H1 (cell line): ENCODE data around the gene PSPH. TPM values are rescaled to one million over a fixed set of nuclear protein-coding genes. Genes with fewer than 3 reads are reported as not detected.

Source experiments
- CTCF ChIA-PET: fragments of 300-600 bp; sonication (Branson Sonifier 250); formaldehyde crosslinking; loops from one replicate; lab custom pipeline; 2021; ENCODE audit not compliant: partially characterized antibody; lab: Charles Lee
- POLR2A ChIA-PET: fragments of 300-600 bp; sonication (Branson Sonifier 250); formaldehyde crosslinking; loops from one replicate; lab custom pipeline; 2021; ENCODE audit warnings: inconsistent platforms; ENCODE audit not compliant: partially characterized antibody; lab: Charles Lee
- DNase-seq, 2 experiments: peaks; one replicate each; pipeline versions ENCODE4 v3.0.0 to v3.0.0-alpha.2; 2010 to 2022; ENCODE audit warnings: low spot score in 2 of 2, low read depth in 1 of 2, mixed read lengths in 1 of 2
- FAIRE-seq: peaks from 2 replicates; lab custom pipeline; 2011; peaks lifted over from hg19 to GRCh38; lab: Jason Lieb, UNC
- H2AFZ ChIP-seq: 2 replicates; pipeline ENCODE4 v1.8.1; 2012; ENCODE audit warnings: low read length, inconsistent platforms
- H2AK5ac ChIP-seq: 2 replicates; pipeline ENCODE4 v1.6.1; 2013; ENCODE audit warnings: low read depth, low read length
- H2BK120ac ChIP-seq: replicated peaks from 2 replicates; pipeline ENCODE3; 2013; ENCODE audit warnings: low read depth, low read length, inconsistent platforms
- H2BK12ac ChIP-seq: 2 replicates; pipeline ENCODE4 v1.6.1; 2013; ENCODE audit warnings: low read depth, low read length
- H2BK15ac ChIP-seq: 2 replicates; pipeline ENCODE4 v1.6.1; 2013; ENCODE audit warnings: low read length
- H2BK20ac ChIP-seq: 2 replicates; pipeline ENCODE4 v1.6.1; 2013; ENCODE audit warnings: low read length
- H2BK5ac ChIP-seq: 2 replicates; pipeline ENCODE4 v1.6.1; 2013; ENCODE audit warnings: low read depth, low read length
- H3K14ac ChIP-seq: 2 replicates; pipeline ENCODE4 v1.6.1; 2013; ENCODE audit warnings: inconsistent platforms; ENCODE audit not compliant: insufficient read length
- H3K18ac ChIP-seq: 2 replicates; pipeline ENCODE4 v1.6.1; 2013; ENCODE audit warnings: low read length; ENCODE audit errors: extremely low read depth
- H3K23ac ChIP-seq: 2 replicates; pipeline ENCODE4 v1.6.1; 2013; ENCODE audit warnings: inconsistent platforms; ENCODE audit not compliant: insufficient read length
- H3K23me2 ChIP-seq: 2 replicates; pipeline ENCODE4 v1.6.1; 2013; ENCODE audit warnings: low read depth, low read length
- H3K27ac ChIP-seq: 2 replicates; pipeline ENCODE4 v1.6.1; 2011; ENCODE audit warnings: low read depth, low read length, inconsistent platforms
- H3K27me3 ChIP-seq, 4 experiments: replicated peaks in 1 of 4; 1 replicate in 1 of 4; 2 replicates in 3 of 4; pipeline versions ENCODE4 v1.6.1 to v1.8.1; 2011 to 2013; ENCODE audit warnings: low read length in 3 of 4, mild to moderate bottlenecking in 3 of 4, inconsistent platforms in 2 of 4, mixed read lengths in 2 of 4, moderate library complexity in 1 of 4; ENCODE audit not compliant: control insufficient read depth in 3 of 4, insufficient read depth in 3 of 4; ENCODE audit errors: extremely low read depth in 1 of 4
- H3K36me3 ChIP-seq, 4 experiments: 2 replicates each; pipeline versions ENCODE4 v1.6.1 to v1.8.1; 2011 to 2013; ENCODE audit warnings: mild to moderate bottlenecking in 4 of 4, low read length in 3 of 4, moderate library complexity in 2 of 4, control low read depth in 1 of 4, inconsistent platforms in 1 of 4; ENCODE audit not compliant: insufficient read depth in 4 of 4, control insufficient read depth in 2 of 4
- H3K4ac ChIP-seq: replicated peaks from 2 replicates; pipeline ENCODE3; 2013; ENCODE audit warnings: low read length, low read depth, mixed read lengths, inconsistent platforms; ENCODE audit not compliant: insufficient read length
- H3K4me1 ChIP-seq, 4 experiments: replicated peaks in 1 of 4; 1 replicate in 1 of 4; 2 replicates in 3 of 4; pipeline versions ENCODE4 v1.6.1 to v1.8.1; 2011 to 2013; ENCODE audit warnings: low read length in 3 of 4, inconsistent platforms in 2 of 4, mixed read lengths in 1 of 4; ENCODE audit not compliant: insufficient read depth in 4 of 4, control insufficient read depth in 3 of 4
- H3K4me2 ChIP-seq, 2 experiments: 2 replicates each; pipeline versions ENCODE4 v1.6.1 to v1.8.1; 2011 to 2013; ENCODE audit warnings: low read depth in 2 of 2, low read length in 2 of 2, control low read depth in 1 of 2, inconsistent platforms in 1 of 2, mild to moderate bottlenecking in 1 of 2; ENCODE audit not compliant: insufficient read depth in 1 of 2
- H3K4me3 ChIP-seq, 4 experiments: fragments of 200-600, 300-600 bp in 1 of 4; sonication (generic), shearing (Covaris generic), sonication (Bioruptor Twin) in 1 of 4; 2 replicates each; pipeline versions ENCODE4 v1.5.1 to v1.8.1; 2011 to 2016; ENCODE audit warnings: low read length in 4 of 4, low read depth in 3 of 4, control low read depth in 2 of 4, inconsistent platforms in 2 of 4, mild to moderate bottlenecking in 2 of 4, mixed read lengths in 1 of 4, moderate library complexity in 1 of 4; ENCODE audit not compliant: insufficient read depth in 2 of 4; ENCODE audit errors: extremely low read depth in 1 of 4
- H3K56ac ChIP-seq: replicated peaks from 2 replicates; pipeline ENCODE3; 2013; ENCODE audit warnings: low read depth, mild to moderate bottlenecking, mixed read lengths, low read length, inconsistent platforms; ENCODE audit not compliant: insufficient read length
- H3K79me1 ChIP-seq: 2 replicates; pipeline ENCODE4 v1.6.1; 2013; ENCODE audit warnings: low read depth, low read length, control low read depth
- H3K79me2 ChIP-seq, 2 experiments: 2 replicates each; pipeline versions ENCODE4 v1.6.1 to v1.8.1; 2012 to 2013; ENCODE audit warnings: low read length in 2 of 2, mild to moderate bottlenecking in 2 of 2, inconsistent platforms in 1 of 2; ENCODE audit not compliant: insufficient read depth in 2 of 2, control insufficient read depth in 1 of 2
- H3K9ac ChIP-seq, 4 experiments: replicated peaks in 1 of 4; 1 replicate in 1 of 4; 2 replicates in 3 of 4; pipeline versions ENCODE4 v1.6.1 to v1.8.1; 2011 to 2013; ENCODE audit warnings: low read depth in 3 of 4, low read length in 3 of 4, control low read depth in 2 of 4, mild to moderate bottlenecking in 2 of 4, moderate library complexity in 2 of 4, inconsistent platforms in 1 of 4; ENCODE audit errors: extremely low read depth in 1 of 4
- H3K9me3 ChIP-seq, 2 experiments: 2 replicates each; pipeline versions ENCODE4 v1.6.1 to v1.8.1; 2012 to 2013; ENCODE audit warnings: mild to moderate bottlenecking in 2 of 2, moderate library complexity in 2 of 2, control low read depth in 1 of 2, inconsistent platforms in 1 of 2, low read depth in 1 of 2, low read length in 1 of 2, mixed read lengths in 1 of 2; ENCODE audit not compliant: insufficient read depth in 2 of 2
- H4K20me1 ChIP-seq, 2 experiments: replicated peaks in 1 of 2; 2 replicates each; pipeline versions ENCODE3 to v1.8.1; 2011 to 2013; ENCODE audit warnings: inconsistent platforms in 2 of 2, low read length in 2 of 2, mild to moderate bottlenecking in 1 of 2; ENCODE audit not compliant: insufficient read depth in 2 of 2, control insufficient read depth in 1 of 2
- H4K5ac ChIP-seq: 2 replicates; pipeline ENCODE4 v1.6.1; 2013; ENCODE audit warnings: low read length, low read depth, mixed read lengths, inconsistent platforms; ENCODE audit not compliant: insufficient read length
- H4K8ac ChIP-seq: 2 replicates; pipeline ENCODE4 v1.8.0; 2013; ENCODE audit warnings: mild to moderate bottlenecking, moderate library complexity, low read length, inconsistent platforms; ENCODE audit not compliant: insufficient read depth; ENCODE audit errors: extremely low read depth
- H4K91ac ChIP-seq: replicated peaks from 2 replicates; pipeline ENCODE3; 2013; ENCODE audit warnings: low read length, mixed read lengths, inconsistent platforms; ENCODE audit not compliant: insufficient read length
- EGR1 ChIP-seq: IDR thresholded peaks from 2 replicates; pipeline ENCODE4 v1.6.1; 2011; ENCODE audit warnings: low read depth, low read length, borderline replicate concordance
- EP300 ChIP-seq, 2 experiments: IDR thresholded peaks; 1 replicate in 1 of 2; 2 replicates in 1 of 2; pipeline ENCODE4 v1.6.1; 2011 to 2012; ENCODE audit warnings: low read depth in 2 of 2, low read length in 2 of 2, mild to moderate bottlenecking in 2 of 2, borderline replicate concordance in 1 of 2, inconsistent platforms in 1 of 2, moderate library complexity in 1 of 2
- KDM1A ChIP-seq: fragments of 200-600, 300-600 bp; sonication (generic); IDR thresholded peaks from 2 replicates; pipeline ENCODE4 v1.7.1; 2016; ENCODE audit warnings: mild to moderate bottlenecking, low read length, borderline replicate concordance
- RBBP5 ChIP-seq: IDR thresholded peaks from 2 replicates; pipeline ENCODE4 v1.7.1; 2012; ENCODE audit warnings: low read depth, mild to moderate bottlenecking, inconsistent platforms, low read length, moderate library complexity, borderline replicate concordance
- TCF12 ChIP-seq: IDR thresholded peaks from 2 replicates; pipeline ENCODE4 v1.6.1; 2011; ENCODE audit warnings: low read depth, mild to moderate bottlenecking, low read length
- WGBS, 2 experiments: shearing (Covaris generic) in 1 of 2; methylation state at CpG; one replicate each; pipeline versions ENCODE4 v1.1.6 to v1.1.7; 2013 to 2015; ENCODE audit warnings: low lambda C conversion rate in 2 of 2, mixed read lengths in 2 of 2, inconsistent platforms in 1 of 2, low coverage in 1 of 2, missing lambda C conversion rate in 1 of 2; ENCODE audit not compliant: insufficient replicate concordance in 2 of 2, insufficient coverage in 1 of 2, insufficient read length in 1 of 2; ENCODE audit errors: extremely low coverage in 1 of 2, missing lambda C conversion rate in 1 of 2; 5-methylcytosine and 5-hydroxymethylcytosine counted together
- polyA plus RNA-seq, 7 experiments: library from polyadenylated mRNA; depleted of rRNA in 3 of 7; stranded (reverse) in 5 of 7; unstranded in 2 of 7; fragments of >200 nt in 5 of 7; fragments of 200-250 nt in 2 of 7; gene quantifications; 1 replicate in 5 of 7; 2 replicates in 1 of 7; 4 replicates in 1 of 7; pipeline versions ENCODE4 v1.2.1 to v1.2.3, GENCODE V29; 2011 to 2013; ENCODE audit warnings: missing spikeins in 2 of 7, mixed read lengths in 2 of 7
- total RNA-seq: library from RNA; stranded (reverse); fragmentation: NEBNext Ultra II Directional; extraction: Animal tissue kit (Norgen Biotek cat#: 25700); gene quantifications from 2 replicates; pipeline ENCODE4 v1.2.1, GENCODE V29; 2021
- TF ChIP-seq, protein P1 (sequence below): IDR thresholded peaks from 2 replicates; pipeline ENCODE4 v1.6.1; 2012; ENCODE audit warnings: low read length, inconsistent platforms
- TF ChIP-seq, protein P2 (sequence below): IDR thresholded peaks from 2 replicates; pipeline ENCODE4 v1.6.1; 2011; ENCODE audit warnings: low read depth, mild to moderate bottlenecking, low read length; ENCODE audit not compliant: insufficient read depth

Gene PSPH
- total and polyA plus RNA-seq, 2 of the 8 experiments (the other 6 are each of a cell fraction or from before 2014, with no cell fraction given): 31.0 to 64.8 TPM

DNA sequence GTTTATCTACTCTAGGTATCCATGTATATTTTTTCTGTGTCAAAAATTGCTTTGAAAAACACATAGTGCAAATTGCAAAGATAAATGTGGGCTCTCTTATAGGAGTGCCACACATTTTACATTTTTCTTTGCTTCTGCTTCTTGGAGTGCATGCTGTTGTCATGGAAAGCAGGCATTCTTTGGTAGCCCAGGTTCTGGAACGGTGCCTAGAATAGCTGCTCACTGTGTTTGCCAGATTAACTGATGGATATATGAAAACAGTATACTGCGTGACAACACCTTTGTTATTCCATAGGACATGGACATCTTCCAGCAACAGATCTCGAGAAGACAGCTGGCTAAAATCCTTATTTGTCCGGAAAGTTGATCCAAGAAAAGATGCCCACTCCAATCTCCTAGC lies 73.4 kb downstream of the PSPH start:
- Histone ChIP-seq H3K27me3 (no peaks in the 10 kb centered on the region), H2BK12ac (no peak overlapping the region), H4K5ac (no peak overlapping the region), H2BK5ac (no peak overlapping the region), H2AFZ (no peak overlapping the region), H3K4me2 (no peak overlapping the region), H3K36me3 (peaks cover 0 to 29% (median 13%) of the 10 kb centered on the region in 4 experiments; a peak in 7 of 8 replicates), H3K79me2 (no peaks in the 10 kb centered on the region; a peak in 1 of 4 replicates), H3K9me3 (no peaks in the 10 kb centered on the region), H3K4ac (no peak overlapping the region), H2BK20ac (no peak overlapping the region), H3K9ac (no peak overlapping the region), H4K20me1 (no peaks in the 10 kb centered on the region), H3K27ac (no peak overlapping the region), H2AK5ac (no peak overlapping the region), H3K23me2 (no peaks in the 10 kb centered on the region), H3K23ac (no peak overlapping the region), H3K4me1 (no peaks in the 10 kb centered on the region), H4K91ac (no peak overlapping the region), H3K4me3 (no peak overlapping the region), H3K18ac (no peak overlapping the region), H4K8ac (no peak overlapping the region), H2BK15ac (no peak overlapping the region), H3K14ac (no peak overlapping the region), H2BK120ac (no peak overlapping the region), H3K56ac (no peak overlapping the region), H3K79me1 (no peaks in the 10 kb centered on the region)
- no peak for FAIRE-seq
- ChIA-PET CTCF (interaction anchor here (0.6 to 1.0 kb wide), 3 partner anchors 11 to 86 kb away, joined by 3 read pairs; no protein-coding TSS in a partner anchor), POLR2A (interaction anchor here (1.2 kb wide), 1 partner anchor 13 kb away, joined by 6 read pairs; no protein-coding TSS in a partner anchor)
- WGBS, 2 experiments: 96% methylated on average over 4 of the region's 4 CpGs; no CpG with 5 or more reads in 1 of the 2 experiments
- no peak for DNase-seq
- TF ChIP-seq, protein P1, sequence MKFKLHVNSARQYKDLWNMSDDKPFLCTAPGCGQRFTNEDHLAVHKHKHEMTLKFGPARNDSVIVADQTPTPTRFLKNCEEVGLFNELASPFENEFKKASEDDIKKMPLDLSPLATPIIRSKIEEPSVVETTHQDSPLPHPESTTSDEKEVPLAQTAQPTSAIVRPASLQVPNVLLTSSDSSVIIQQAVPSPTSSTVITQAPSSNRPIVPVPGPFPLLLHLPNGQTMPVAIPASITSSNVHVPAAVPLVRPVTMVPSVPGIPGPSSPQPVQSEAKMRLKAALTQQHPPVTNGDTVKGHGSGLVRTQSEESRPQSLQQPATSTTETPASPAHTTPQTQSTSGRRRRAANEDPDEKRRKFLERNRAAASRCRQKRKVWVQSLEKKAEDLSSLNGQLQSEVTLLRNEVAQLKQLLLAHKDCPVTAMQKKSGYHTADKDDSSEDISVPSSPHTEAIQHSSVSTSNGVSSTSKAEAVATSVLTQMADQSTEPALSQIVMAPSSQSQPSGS: no peak
- no peak for TF ChIP-seq EGR1
- TF ChIP-seq KDM1A: no peak
- no peak for TF ChIP-seq RBBP5
- TF ChIP-seq, protein P2, sequence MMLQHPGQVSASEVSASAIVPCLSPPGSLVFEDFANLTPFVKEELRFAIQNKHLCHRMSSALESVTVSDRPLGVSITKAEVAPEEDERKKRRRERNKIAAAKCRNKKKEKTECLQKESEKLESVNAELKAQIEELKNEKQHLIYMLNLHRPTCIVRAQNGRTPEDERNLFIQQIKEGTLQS: no peak
- no peak for TF ChIP-seq EP300 (IDR thresholded peaks at IDR 0.05; ENCODE audit: borderline replicate concordance in 1 of 2, low read depth in 2 of 2, low read length in 2 of 2)
- no peak for TF ChIP-seq TCF12
